ENCODE data around the gene PRR3.

The PRR3 gene

GRCh38 chr6:30541515-30542403 lies 15.3 kb upstream of the PRR3 start:
- ATAC-seq = peak; percentile 73

GRCh38 chr6:30542404-30542725 lies 14.7 kb upstream of the PRR3 start:
- no peak; the same call in 2 of the 3 replicates for ATAC-seq
- no peak for TF ChIP-seq CREB5 (CRISPR knock-in tag; IDR thresholded peaks at IDR 0.05; ENCODE audit: low read depth)
- TF ChIP-seq SNAI2 (CRISPR knock-in tag; IDR thresholded peaks at IDR 0.05) = no peak
- no peak for TF ChIP-seq PPARA (CRISPR knock-in tag; IDR thresholded peaks at IDR 0.05; ENCODE audit: borderline replicate concordance)
- no peak for TF ChIP-seq CSDC2 (CRISPR knock-in tag; IDR thresholded peaks at IDR 0.05)
- TF ChIP-seq ARNTL (CRISPR knock-in tag; IDR thresholded peaks at IDR 0.05; ENCODE audit: borderline replicate concordance, low read depth) = no peak
- no peak for TF ChIP-seq ZFP30 (CRISPR knock-in tag; IDR thresholded peaks at IDR 0.05)
- no peak for TF ChIP-seq ISL1 (CRISPR knock-in tag; IDR thresholded peaks at IDR 0.05)

More at GRCh38 chr6:30541515-30542403, 15.3 kb upstream of the PRR3 start:
- no peak for TF ChIP-seq ZNF565 (CRISPR knock-in tag; conservative IDR thresholded peaks at IDR 0.05; ENCODE audit: low read depth)
- TF ChIP-seq PATZ1 (CRISPR knock-in tag; IDR thresholded peaks at IDR 0.05; ENCODE audit: borderline replicate concordance) = no peak
- no peak for TF ChIP-seq OSR1 (CRISPR knock-in tag; IDR thresholded peaks at IDR 0.05)
- TF ChIP-seq ZFP30 (CRISPR knock-in tag; IDR thresholded peaks at IDR 0.05) = no peak
- TF ChIP-seq ESRRG (CRISPR knock-in tag; IDR thresholded peaks at IDR 0.05) = no peak
- TF ChIP-seq CREB5 (CRISPR knock-in tag; IDR thresholded peaks at IDR 0.05; ENCODE audit: low read depth) = no peak
- TF ChIP-seq BACH2 (CRISPR knock-in tag; IDR thresholded peaks at IDR 0.05; ENCODE audit: borderline replicate concordance) = no peak
- no peak for TF ChIP-seq TOX (CRISPR knock-in tag; IDR thresholded peaks at IDR 0.05; ENCODE audit: borderline replicate concordance)
- TF ChIP-seq SNAI2 (CRISPR knock-in tag; IDR thresholded peaks at IDR 0.05) = no peak
- TF ChIP-seq CSDC2 (CRISPR knock-in tag; IDR thresholded peaks at IDR 0.05) = no peak
- TF ChIP-seq TCF4 (CRISPR knock-in tag; IDR thresholded peaks at IDR 0.05; ENCODE audit: borderline replicate concordance) = no peak
- no peak for TF ChIP-seq ARNTL (CRISPR knock-in tag; IDR thresholded peaks at IDR 0.05; ENCODE audit: borderline replicate concordance, low read depth)
- TF ChIP-seq ISL1 (CRISPR knock-in tag; IDR thresholded peaks at IDR 0.05) = no peak
- TF ChIP-seq PPARA (CRISPR knock-in tag; IDR thresholded peaks at IDR 0.05; ENCODE audit: borderline replicate concordance) = no peak
- no peak for TF ChIP-seq TSHZ2 (CRISPR knock-in tag; IDR thresholded peaks at IDR 0.05)

- ATAC-seq = no peak
- TF ChIP-seq PATZ1 (CRISPR knock-in tag; IDR thresholded peaks at IDR 0.05; ENCODE audit: borderline replicate concordance) (no peak), POU6F1 (CRISPR knock-in tag; IDR thresholded peaks at IDR 0.05; ENCODE audit: borderline replicate concordance, low read depth) (no peak), OSR1 (CRISPR knock-in tag; IDR thresholded peaks at IDR 0.05) (no peak), CSRNP3 (CRISPR knock-in tag; IDR thresholded peaks at IDR 0.05) (no peak), ZNF565 (CRISPR knock-in tag; conservative IDR thresholded peaks at IDR 0.05; ENCODE audit: low read depth) (no peak), CSDC2 (CRISPR knock-in tag; IDR thresholded peaks at IDR 0.05) (no peak), TOX (CRISPR knock-in tag; IDR thresholded peaks at IDR 0.05; ENCODE audit: borderline replicate concordance) (no peak), TSHZ2 (CRISPR knock-in tag; IDR thresholded peaks at IDR 0.05) (no peak), ZNF70 (CRISPR knock-in tag; IDR thresholded peaks at IDR 0.05) (no peak), ZFP30 (CRISPR knock-in tag; IDR thresholded peaks at IDR 0.05) (no peak)
These were observed 14.2 kb upstream of the PRR3 start for GRCh38 chr6:30542915-30543314.
